ENCODE results near the gene PCLO.
"Not testable (repeated sequence)": the region's sequence is repeated elsewhere in the genome, so short reads cannot be mapped to it uniquely, and the experiment has no call there.

Gene PCLO

DNA sequence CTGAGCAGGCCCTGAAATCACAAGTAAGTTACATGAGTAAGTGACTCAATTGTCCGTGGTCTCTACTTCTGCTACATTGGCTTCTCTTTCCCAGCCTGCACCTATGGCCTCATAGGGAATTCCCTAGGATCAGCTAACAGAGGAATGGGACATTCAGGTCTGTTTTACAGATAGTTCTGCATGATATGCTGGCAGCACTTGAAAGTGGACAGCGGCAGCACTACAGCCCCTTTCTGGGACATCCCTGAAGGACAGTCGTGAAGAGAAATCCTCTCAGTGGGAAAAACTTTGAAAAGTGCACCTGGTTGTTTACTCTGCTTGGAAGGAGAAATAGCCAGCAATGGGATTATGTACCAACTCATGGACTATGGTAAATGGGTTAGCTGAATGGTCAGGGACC lies 426.1 kb downstream of the PCLO start:
- DNase-seq (ENCODE audit: low read depth in 2 of 2): no peak

DNA sequence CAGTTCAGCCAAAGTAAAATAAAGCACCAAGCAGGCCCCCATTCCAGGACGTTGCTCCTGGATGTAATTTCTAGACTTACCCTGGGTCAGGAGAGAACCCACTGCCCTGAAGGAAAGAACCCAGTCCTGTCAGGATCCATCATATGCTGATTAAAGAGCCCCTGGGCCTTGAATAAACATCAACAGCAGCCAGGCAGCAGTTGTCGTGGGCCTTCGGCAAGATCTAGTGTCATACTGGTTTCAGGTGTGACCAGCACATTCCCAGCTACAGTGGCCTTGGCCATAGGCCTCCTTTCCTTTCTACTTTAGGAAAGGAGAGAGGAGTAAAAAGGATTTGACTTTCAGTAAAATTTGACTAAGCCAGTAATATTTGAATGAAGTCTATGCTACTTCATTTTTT lies 430.0 kb downstream of the PCLO start:
- no peak for DNase-seq (ENCODE audit: low read depth in 2 of 2)

DNA sequence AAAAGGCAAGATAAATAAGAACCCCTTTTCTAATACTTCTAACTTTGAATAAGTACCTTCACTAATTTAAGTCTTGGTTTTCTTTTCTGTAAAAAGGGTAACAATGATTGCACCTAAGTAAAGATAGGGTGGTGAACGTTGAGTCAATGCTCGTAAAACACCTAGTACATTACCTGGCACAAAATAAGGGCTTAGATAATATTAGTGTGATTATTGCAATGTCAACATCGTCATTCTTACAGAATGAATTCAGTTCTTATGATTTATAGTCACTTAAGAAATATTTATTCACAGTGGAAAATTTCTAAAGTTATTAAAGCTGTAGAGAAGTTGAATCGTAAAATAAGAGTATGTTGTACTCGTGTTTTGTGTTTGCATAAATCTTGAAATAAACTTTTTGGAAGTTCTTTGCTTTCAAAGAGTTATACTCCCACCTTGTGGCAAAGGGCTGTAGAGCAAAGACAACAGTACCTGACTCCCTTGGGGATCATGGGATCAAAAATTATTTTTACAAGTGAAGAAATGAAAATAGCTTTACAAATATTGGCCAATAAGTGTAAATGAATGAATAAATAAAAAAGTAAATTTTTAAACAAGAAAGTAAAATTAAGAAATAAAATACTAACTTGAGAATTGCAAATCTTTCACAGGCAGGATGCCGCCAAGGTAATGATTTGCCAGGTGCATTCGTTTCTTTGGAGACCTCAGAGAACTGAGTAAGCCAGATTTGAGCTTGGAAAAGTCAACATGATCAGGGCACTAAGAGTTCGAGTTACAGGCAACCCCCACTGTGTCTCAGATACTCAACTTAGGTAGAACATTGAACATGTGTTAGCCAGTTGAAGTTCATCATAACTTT lies 433.3 kb downstream of the PCLO start:
- DNase-seq (ENCODE audit: low read depth in 2 of 2): no peak

DNA sequence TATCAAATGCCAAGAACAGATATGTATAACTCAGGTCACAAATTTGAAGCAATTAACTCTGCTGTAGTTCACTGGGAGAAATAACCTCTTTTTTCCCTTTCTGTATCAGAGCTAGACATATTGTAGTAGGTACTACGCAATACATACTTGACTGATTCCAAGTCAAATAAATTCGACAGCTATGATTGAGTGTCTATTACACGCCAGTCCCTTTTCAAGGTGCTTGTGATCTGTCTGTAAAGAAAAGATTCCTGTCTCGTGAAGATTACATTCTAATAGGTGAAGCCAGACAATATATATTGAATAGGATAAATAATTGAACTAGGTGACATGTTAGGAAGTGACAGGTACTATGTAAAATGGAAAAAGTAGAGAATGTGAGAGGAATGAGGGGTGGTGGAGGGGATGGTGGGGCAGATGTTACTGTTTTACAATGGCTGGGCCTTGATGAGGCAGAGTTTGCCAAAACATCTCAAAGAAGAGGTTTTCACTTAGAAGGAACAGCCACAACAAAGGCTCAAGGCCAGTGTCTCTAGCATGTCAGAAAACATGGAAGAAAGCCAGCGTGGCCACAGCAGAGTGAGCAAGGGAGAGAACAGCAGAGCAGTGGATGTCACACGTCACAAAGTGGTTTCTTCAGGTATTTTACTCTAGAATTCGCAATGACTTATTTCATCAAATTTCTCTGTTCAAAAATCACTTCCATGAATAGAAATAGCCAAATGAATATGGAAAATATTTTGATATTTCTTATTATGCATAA lies 436.5 kb downstream of the PCLO start:
- no peak for DNase-seq (ENCODE audit: low read depth in 2 of 2)

DNA sequence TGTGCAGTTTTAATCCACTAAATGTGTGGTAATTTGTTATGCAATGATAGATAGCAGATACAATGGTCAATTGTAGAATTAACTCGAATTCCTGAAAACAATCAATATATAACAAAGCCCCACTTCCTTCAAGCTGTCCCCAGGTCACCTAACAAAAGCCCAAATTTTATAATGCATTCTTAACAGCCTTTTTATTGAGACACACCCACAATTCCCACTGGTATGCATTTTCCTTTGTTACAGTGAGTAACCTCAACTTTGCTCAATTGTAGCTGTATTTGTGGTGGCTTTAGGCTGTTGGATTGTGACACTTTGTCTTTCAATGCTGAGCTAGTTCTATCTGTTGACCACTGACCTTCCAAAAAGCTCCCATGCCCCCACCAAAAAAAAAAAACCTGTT lies 439.3 kb downstream of the PCLO start:
- no peak for DNase-seq (ENCODE audit: low read depth in 2 of 2)

DNA sequence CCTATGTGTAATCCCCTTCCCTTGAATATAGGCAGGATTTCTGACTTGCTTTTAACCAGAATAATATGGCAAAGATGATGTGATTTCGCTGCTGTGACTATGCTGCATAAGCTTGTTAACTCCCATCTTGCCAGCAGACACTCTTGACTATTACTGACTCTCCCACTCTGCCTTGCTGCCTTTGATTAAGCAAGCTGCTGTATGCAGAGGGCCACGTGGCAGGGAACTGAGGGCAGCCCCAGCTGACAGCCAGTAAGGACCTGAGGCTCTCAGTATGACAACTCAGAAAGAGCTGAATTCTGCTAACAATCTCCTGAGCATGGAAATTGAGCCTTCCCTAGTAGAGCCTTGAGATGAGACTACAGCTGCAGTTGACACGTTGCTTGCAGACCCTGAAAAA lies 439.7 kb downstream of the PCLO start:
- no peak for DNase-seq (ENCODE audit: low read depth in 2 of 2)

DNA sequence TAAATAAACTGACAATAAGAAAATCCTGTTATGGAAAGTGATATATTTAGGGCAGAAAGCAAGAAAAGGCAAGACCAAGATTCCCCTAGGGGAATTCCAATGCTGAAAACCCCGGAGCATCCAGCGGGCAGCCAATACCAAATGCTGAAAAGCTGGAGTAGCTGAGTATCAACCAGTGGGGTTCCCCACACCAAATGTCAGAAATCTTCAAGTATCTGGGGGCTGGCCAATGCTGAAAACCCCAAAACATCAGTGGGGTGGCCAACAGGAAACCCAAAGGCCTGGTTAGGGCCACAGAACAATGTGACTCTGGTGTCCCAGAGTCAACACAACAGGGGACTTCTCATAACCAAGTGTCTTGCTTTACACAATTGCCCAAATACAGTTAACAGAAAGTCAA lies 447.3 kb downstream of the PCLO start:
- no peak for DNase-seq (ENCODE audit: low read depth in 2 of 2)

DNA sequence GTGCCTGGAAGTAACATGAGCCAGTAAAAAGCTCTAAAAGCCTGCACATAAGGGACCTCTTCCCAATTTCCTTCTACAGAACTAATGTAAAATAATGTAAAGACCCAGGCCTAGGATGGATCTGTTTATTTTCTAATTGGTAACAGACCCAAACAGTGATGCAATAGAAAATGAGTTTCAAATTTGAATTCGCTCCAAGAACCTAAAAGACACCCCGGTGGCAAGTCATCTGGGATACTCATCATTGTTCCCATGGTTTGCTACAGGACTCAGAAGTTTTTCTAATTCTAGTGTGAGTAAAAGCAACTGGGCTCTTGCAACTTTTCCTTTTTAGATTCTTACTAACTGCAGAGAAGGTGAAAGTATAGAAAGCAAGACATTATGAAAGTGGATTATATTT lies 447.8 kb downstream of the PCLO start:
- DNase-seq (ENCODE audit: low read depth in 2 of 2): no peak

DNA sequence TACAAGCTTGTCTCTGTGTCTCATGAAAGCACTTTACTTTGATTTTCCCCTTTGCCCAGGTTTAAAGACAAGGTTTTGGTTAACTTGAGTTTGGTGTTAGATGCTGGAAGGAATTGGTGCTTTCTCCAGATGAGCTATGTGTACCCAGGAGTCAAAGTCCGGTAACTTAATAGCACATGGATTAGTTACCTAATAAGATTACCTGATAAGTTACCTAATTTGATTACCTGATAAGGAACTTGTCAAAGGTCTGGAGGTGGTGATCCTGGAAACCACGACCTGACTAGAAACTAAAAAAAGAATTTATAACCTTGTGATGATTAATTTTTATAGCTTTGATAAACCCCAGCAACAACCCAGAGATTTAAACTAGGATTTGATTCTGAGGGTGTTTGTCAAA lies 449.2 kb downstream of the PCLO start:
- DNase-seq (ENCODE audit: low read depth in 2 of 2): no peak

DNA sequence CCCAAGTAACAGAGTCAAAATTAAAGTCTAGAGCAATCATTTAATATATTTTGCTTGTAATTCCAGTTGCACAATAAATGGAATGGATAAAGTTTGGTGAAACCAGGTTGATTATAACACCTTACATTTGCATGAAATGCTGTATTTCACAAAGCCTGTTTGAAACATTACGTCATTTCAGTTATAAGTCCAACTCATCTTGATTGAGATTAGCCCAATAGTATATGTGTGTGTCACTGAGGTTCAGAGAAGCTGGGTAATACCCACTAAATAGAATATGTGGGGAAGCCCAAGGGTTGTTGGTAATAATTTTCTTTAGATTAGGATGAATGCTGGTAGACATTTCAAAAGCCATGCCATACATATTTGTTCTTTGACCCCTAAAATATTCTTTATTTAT lies 456.3 kb downstream of the PCLO start:
- not testable (repeated sequence) for DNase-seq (ENCODE audit: low read depth in 2 of 2)

DNA sequence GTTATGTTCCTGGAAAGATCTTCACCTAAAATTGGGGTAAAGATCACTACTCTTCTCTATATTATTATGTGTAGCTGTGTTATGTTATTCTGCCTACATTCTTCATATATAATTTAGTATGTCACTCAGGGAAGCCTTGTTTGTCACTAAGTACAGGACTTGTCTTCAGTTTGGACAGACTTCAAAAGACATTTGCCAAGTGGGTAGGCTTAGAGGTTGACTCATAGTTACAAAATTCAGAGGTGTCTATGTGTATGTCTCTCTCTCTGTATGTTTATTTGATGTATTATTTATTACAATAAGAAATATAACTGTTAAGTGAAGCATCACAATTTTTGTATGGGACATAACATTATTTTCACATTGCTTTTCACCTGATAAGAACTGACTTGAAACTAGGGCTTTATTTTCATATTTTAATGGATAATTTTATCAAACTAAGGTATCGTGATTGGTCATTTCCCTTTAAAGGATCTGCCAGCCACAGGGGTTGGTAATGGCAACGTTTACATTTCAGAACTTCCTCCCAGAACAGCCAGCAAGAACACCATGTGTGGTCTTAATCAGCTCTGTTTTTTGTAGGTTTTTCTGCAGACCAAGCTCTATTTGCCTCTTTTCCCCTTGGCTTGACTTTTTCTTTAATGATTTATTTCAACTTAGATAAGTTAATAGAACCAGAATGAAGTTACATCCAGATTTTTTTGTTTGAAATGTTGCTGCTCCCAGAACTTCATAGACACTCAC lies 457.0 kb downstream of the PCLO start:
- DNase-seq (ENCODE audit: low read depth in 2 of 2): no peak

DNA sequence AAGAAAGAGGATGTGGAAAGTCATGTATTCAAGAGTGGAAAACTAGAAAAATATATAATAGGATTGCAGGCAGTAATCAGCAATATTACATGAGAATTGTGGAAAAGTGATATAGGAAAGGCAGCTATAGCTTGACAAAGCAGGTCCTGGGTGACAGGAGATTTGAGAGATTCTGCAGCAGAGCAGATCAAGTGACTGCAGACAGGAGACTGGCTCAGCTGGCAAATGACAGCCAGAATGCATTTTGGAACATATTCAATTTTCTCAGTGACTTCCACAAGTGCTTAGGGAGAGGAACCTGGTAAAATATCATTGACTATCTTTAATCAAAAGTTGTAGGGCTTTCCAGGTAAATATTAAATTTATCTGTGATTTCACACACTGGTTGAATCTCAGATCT lies 458.6 kb downstream of the PCLO start:
- DNase-seq (ENCODE audit: low read depth in 2 of 2): no peak

All from activated CD8-positive, alpha-beta memory T cell treated with anti-CD3 and anti-CD28 coated beads for 4 hours (primary cell).